ENCODE measurements around the gene USP19.

- TF ChIP-seq CTCF (IDR thresholded peaks at IDR 0.05) (no peak), POLR2A (IDR thresholded peaks at IDR 0.05) (peak in 1 of 2 donors; percentile 51)
Measured at GRCh38 chr3:49092938-49093852, 27.4 kb downstream of the USP19 start.

Data from adrenal gland (tissue), 5 donors.